ENCODE results near the gene DAGLA.
"Not testable (repeated sequence)": the region's sequence is repeated elsewhere in the genome, so short reads cannot be mapped to it uniquely, and the experiment has no call there.

Gene DAGLA

DNA sequence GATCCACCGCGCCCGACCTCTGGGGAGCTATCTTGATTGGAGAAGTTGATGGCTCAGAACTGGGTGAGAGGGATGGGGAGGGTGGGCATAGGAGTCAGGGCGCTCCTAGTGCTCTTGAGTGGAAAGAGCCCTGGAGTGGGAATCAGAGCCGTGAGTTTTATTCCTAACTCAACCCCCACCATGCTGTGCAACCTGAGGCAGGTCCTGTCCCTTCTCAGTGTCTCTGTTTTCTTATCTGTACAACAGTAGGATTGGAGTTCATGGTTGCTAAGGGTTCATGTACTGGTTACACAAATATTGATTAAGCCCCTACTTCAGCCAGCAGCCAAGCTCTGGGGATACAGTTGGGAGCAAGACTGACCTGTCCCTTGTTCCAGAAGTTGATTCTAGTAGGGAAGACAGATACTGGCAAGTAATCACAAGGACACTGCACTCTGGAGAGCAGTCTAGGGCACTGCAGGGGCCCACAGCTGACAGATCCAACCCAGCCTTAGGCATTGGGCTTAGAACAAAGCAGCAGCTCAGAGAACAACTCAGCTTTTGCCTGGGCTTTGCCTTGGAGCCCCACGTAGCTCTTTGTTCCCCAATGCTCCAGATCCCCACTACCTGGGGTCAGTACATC is 12.4 kb upstream of the DAGLA start:
- DNase-seq, result no peak

DNA sequence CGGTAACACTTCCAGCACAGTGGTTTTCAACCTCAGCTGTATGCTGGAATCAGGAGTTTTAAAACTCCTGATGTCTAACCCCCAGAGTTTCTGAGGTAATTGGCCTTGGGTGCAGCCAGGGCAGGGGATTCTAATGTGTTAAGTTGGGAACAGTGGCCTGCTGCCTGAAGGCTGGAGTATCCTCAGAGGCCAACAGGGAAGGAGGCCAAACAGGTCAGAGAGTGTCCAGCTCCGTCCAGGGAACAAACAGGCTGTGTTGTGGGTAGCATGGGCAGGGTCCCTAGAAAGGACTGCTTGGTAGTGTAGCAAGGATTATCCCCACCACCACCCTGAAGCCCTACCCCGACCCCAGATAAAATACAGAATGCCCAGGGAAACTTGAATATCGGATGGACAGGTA is 10.8 kb upstream of the DAGLA start:
- no peak for DNase-seq

DNA sequence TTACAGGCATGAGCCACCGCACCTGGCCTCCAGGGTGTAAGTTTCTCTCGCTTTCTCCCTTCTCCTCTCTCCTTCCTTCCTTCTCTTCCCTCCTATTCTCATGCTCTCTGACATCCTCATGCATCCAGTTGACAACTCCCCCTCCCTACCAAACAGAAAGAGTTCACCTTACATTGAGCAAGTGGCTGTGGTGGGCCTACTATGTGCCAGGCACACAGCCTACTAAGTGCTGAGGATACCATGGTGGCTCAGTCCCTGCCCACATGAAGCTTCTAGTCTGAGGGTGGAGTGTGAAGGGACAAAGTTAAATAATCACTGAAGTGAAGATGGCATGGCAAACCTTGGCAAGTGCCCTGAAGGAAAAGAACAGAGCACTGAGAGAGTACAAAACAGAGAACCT is 9.6 kb upstream of the DAGLA start:
- no peak for DNase-seq

DNA sequence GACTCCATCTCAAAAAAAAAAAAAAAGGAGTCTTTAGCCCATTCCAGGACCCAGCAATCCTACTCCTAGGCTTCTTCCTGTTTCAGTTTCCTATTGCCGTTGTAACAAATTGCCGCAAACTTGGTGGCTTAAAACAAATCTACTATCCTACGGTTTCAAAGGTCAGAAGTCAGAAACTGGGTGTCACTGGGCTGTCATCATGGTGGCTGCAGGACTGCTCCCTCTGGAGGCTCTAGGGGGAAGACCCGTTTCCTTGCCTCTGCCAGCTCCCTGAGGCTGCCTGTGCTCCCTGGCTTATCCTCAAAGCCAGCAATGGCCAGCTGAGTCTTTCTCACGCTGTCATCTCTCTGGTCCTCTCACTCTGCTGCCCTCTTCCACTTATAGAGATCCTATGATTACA is 8.7 kb upstream of the DAGLA start:
- no peak for DNase-seq

DNA sequence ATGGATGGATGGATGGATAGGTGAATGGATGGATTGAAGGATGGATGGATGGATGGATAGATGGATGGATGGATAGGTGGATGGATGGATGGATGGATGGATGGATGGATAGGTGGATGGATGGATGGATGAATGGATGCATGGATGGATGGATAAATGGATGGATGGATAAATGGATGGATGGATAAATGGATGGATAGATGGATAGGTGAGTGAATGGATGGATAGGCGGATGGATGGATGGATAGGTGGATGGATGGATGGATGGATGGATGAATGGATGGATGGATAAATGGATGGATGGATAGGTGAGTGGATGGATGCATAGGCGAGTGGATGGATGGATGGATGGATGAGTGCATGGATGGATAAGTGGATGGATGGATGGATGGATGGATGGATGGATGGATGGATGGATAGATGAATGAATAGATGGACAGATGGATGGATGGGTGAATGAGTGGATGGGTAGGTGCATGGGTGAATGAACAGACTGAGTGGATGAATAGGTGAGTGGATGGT is 6.2 kb upstream of the DAGLA start:
- DNase-seq, result not testable (repeated sequence)

DNA sequence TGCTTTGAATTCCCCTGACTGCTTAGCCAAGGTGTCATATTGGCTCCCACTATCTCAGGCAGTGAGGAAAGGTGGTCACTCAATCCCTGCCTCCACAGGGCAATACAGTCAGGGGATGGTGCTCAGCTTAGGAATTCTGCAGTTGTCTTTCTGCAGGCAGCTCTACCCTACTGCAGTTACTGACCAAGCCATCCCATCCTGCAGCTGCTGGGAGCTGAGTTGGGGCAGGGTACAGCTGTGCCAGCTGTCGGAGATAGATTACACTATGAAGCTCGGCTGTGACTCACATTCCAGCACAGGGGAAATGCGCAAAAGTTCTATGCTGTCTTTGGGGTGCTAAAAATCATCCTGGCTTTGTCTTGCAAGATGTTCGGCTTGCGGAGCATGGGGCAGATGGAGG is 4.4 kb upstream of the DAGLA start:
- no peak for DNase-seq

DNA sequence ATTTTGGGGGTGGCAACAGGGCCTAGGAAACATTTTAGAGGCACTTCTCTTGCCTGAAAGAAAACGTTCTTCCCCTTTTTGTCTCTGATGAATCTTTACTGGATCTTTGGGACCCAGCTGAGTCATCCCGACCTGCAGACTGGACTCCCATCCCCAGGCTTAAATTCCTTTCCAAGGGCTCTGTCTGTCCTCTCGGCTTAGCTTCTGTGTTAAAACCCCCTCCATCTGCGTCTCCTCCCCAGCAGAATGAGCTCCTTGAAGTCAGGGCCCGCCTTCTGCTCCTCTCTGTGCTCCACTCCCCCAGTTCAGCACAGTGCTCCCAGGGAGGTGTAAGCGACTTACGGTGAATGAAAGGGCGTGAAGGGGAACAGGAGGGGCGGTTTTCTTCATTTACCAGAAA is 895 bp upstream of the DAGLA start:
- no peak for DNase-seq

DNA sequence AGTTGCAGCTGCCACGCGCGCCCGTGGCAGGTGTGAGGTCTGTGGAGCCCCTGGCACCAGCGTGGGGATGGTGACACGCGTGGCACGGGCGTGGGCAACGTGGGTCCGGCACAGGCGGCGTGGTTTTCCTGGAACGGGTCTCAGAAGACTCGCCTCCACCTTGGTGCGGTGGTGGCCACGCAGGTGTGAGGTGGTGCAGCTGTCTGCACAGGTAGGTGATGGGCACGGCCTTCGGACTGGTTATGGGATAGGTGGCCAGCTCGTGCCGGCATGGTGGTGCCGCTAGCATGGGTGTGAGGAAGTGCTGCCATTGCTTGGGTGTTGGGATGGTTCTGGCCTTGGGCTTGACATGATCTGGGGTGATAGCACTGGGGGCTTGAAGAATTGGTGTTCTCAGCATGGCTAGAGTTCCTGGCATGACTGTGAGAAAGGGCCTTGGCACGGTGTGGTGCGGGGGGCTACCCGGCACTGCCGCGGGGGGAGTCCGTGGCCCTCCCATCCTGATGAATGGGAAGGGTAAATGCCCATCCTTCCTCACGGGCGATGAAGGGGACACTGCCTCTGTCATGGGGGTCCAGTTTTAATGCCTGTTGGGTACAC is 531 bp downstream of the DAGLA start:
- DNase-seq, result no peak

DNA sequence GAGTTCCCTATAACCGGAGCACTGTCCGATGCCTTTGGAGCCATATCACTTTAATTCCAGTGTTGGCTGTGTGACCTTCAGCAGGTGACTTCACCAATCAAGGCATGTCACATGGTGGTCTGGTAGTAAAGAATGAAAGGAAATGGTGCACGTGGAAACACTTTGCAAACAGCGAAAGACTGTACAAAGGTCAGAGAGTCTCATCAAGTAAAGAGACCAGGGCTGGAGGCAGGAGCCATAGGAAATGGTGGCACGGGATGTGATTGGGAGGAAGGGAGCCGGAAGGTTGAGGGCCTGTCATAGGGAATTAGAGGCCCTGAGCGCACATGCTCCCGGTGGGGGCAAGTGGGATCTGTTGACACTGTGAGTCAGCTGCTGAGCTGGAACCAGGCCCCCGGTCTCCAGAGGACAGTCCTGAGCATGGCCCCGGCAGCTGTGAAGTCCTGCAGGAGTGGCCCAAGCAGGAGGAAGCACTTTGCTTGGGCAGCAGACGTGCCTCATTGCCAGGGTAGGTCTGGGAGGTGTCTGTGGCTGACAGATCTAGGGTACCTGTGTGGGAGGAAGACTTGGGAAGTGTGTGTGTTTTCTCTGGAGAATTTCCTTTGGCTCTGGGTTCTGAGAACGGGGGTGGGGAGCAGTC is 2.0 kb downstream of the DAGLA start:
- DNase-seq, result no peak

DNA sequence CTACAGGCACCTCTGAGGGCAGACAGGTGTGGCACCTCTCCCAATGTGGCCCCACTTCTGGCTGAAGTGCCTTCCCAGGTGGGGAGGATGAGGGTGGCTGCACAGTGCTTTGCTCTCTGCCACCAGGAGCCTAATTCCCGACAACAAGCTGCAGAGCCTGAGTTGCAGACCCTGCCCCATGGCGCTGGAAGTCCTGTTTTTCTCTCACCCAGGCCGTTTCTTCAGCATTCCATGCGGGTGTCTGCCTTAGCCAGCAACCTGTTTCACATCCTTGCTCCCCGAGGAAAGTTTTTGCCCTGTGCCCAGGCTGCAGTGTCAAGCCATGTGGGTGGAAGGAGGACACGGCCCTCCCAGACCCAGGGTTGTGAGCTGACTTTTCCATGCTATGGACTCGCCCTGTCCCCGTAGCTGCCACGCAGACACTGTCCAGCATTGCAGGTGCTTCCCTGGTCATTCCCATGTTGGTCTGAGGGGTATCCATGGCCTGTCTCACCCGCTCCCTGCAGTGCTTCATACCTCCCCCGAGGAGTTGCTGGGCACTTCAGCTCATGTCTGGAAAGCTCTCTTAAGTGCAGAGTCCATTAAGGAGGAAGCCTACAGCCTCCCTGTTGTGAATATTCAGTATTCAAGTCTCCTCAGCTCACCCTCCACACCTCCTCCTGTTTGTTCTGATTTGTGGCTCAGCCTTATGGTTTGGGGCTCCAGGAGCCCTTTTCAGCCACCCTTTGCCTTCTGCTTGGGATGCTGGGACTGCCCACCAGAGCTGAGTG is 2.9 kb downstream of the DAGLA start:
- DNase-seq, result no peak

DNA sequence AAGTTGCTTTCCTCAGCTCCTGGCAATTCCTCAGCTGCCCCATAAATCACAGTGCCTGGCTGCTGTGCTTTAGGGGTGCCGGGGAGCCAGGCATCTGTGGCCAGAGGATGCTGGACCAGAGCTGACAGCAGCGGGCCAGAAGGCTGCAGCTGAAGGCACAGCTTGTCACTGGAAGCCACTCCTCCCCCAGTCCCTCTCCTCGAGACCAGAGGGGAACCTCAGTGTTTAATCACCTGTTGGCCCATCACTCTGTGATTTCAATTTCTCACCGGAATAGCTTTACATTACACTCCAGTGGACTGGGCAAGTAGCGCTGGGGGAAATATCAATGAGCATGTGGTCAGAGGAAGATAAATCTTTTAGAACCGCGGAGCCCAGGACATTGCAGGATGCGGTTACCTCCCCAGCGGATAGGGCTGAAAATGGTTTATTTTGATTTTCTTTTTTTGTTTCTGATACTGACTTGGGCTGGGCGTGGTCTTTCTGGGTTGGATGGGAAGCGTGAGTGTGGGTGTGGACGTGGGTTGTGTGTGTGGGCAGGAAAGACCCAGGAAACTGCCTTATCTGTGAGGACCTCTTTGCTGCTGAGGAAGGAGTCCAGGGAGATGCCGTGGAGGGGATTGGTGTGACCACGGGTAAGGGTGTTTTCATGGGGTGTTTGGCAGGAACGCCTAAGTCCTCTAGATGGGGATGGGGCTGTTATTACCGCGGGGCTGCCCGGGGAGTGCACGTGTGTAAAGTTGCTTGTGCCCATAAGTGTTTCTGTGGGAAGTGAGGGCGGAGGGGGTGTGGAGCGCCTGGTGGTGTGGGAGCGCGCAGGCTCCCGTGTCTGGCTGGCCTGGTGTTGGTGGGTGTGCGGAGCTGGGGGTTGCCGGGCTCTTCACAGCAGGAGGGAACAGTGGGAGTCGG is 4.0 kb downstream of the DAGLA start:
- no peak for DNase-seq

DNA sequence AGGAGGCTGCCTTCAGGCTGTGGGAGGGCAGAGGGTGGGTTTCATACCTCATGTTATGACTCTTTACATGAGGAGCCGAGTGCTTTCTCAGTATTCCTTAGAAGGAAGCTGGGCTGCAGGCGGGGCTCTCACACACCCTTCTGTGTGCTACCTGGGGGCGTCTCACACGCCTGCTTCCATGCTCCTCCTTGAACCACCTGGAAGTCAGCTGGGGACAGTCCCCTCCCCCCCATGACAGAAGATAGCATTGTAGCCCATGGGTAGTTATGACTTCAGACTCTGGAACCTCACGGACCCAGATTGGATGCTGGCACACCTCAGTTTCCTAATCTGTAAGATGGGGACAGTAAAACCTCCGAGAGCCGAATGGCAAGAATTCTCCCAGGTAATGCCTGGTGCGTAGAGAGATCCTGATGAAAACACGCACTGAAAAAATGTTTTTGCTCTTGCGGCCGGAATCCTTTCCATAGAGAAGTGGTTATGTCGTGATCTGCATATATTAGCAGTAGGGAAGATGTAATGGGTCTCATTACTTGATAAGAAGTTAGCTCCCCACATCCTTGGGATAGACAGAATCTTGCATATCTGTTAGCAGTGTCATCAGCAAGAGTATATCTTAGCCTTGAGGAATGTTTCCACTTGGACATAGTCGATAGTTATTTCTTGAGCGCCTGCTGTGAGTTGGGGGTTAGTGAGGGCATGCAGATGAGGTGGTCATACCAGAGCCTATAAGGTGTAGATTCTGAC is 4.9 kb downstream of the DAGLA start:
- DNase-seq, result no peak

DNA sequence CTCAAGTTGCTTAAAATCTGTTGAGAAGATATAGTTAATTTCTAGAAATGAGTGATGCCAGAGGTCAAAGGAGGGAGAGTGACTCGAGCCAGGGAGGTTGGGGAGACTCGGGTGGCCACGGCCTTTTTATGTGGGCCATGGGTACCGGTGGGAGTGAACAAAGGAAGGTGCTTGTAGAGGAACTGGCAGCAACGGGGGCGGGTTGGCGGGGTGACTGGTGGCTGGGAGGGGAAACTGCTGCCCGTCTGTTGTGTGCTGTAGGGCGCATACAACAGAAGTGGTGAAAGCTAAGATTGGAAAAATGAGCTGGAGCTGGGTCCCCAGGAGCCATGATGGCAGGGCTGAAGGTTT is 5.4 kb downstream of the DAGLA start:
- DNase-seq, result no peak

DNA sequence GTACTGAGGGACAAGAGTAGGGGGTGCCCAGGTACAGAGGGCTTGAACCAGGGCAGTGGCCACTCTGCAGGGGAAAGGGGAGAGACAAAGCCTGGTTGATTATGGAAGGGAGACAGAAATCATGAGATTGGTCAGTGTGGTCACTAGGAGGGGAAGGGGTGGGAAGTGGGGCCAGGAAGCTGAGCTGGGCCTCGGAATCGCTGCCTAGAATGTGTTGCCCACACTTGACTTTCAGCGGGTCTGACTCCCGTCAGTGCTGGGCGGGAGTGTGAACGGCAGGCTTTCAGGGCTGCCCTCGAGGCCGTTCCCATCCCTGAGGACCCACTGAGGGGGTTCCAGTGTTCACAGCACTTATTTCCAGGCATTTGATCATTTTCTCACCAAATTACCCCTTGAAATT is 5.9 kb downstream of the DAGLA start:
- DNase-seq, result no peak

DNA sequence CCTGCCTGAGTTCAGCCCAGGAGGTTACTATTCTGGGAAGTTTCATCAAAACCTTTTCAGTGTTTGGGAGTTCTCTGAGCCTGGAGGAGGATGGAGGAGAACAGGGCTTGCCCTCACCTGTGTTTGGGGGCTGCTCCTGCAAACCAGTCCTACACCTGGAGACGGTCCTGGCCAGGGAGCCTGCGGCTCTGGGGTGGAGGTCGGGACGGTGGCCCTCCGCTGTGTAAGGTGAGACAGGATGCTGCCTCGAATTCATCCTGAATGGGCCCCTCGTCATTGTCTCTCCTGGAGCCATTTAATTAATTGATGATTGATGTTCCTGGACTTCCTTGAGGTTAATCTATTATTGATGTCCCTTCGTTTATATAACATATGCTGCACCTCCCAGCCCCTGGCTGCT is 6.3 kb downstream of the DAGLA start:
- DNase-seq, result no peak

DNA sequence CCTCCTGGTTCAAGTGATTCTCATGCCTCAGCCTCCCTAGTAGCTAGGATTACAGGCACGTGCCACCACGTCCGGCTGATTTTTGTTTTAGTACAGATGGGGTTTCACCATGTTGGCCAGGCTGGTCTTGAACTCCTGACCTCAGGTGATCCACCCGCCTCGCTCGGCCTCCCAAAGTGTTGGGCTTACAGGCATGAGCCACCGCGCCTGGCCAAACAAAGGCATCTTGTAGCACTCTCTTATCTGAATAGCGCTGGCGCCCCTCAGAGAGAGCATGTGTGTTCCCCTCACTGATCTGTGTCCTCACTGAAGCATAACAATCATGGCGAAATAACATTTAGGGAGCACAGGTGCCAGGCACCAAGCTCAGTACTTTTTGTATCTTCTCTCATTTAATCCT is 7.2 kb downstream of the DAGLA start:
- DNase-seq, result no peak

DNA sequence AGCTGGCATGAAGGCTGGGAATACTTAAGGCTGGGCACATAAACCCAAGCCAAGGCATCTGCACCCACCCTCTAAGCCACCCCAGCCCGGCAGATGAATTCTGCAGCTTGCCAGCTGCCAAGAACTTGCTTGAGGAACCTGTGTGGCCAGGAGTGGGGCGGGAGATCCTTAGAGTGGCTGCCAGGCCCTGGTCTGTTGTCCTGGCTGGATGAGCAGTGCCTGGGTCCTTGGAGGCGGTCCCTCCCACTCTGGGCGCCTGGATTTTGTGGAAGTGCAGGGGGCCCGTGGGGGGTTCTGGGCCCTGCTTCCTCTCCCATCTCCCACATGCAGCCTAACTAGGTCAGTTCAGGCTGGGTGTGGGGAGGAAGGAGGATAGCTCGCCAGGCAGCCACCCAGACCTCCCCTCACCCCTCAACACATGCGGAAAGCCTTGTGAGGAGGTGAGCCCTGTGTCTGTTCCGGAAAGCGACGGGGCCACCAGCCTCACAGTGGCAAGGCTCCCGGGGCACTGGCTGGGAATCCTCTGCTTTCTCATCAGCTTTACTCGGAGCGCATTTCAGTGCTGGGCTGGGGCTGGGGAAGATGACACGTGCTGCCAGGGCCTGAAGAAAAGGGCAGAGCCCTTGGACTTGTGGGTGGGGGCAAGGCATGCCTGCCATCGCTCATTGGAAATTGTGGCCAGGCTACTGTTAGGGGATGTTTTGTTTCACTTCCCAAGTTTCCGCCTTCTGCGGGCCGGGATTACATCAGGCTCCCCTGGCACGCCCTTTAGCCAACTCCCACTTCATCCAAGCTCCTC is 8.4 kb downstream of the DAGLA start:
- no peak for DNase-seq

DNA sequence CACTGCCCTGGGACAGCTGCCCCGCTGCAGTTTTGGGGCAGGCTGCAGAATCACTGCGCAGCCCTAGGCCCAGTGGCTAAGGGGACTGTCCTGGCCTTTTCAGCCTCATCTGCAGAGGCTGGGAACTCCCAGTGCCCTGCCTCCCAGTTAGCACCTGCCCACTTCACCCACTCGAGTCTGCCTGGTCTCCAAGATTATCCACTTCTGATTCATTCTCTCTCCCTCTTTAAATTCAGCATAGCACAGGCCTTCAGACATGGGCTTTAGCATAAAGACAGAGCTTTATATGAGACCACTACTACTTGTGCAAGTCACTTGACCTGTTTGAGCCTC is 8.9 kb downstream of the DAGLA start:
- no peak for DNase-seq

DNA sequence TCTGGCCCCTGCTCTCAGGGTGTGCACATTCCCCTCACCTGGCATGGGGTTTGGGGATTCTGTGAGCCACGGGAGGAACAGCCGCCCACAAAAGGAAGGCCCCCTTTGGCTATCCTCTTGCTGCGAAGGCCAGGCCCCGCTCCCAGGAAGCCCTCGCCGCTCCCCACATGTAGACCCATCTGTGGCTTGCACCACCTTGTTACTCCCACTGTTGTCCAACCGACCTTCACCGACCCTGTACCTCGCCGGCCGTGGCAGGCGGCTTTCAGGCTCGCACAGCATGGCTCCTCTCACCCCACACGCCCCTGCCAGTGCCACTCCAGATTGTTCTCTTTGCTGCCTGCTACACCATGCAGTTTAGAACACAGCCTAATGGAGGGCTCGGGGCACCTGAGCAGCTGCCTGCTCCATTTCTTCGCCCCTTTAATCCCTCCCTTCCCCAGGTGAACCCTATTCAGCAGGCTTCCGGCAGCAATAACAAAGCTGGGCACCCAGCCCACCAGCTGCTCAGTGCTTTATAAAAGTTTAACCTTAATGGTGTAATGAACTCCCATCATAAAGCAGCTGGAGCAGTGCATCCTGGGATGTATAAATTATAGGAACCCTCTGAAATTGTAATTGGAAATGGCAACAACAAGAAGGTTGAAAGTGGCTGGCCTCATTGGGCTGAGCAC is 10.7 kb downstream of the DAGLA start:
- no peak for DNase-seq

DNA sequence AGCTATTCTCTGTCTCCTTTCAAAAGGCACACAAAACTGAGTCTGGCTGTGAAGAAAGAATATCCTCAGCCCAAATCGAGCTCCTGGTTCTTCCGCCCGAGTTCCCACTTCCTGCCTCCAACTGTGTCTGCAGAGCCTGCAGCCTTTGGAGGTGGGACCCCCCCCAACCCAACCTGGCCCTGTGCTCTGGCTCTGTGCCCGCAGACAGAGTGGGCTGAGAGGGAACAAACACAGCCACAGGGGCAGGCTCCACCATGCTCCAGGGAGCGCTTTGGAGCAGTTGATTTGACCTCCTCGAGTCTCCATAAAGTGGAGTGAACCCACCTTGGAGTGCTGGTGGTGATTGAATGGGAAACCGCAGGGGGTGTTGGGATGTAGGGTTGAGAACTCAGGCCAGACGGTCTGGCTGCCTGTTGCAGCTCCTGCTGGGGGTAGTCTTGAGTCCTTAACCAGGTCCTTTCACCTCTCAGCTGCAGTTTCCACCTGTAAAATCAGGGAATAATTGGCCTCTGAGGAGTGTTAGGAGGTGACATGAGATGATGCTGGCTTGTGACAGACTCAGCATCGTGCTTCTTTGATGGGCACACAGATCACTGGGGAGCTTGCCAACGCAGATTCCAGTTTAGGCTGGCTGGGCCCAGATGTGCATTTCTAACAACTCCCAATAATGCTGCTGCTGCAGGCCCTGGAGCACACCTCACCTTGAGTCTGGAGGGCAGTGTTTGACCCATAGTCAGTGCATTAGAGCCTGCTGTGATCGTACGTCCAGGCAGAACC is 11.4 kb downstream of the DAGLA start:
- DNase-seq, result no peak
